HG03520 (cell line): ENCODE measurements around the gene NDUFAF2.
"Not testable (repeated sequence)": the region's sequence is repeated elsewhere in the genome, so short reads cannot be mapped to it uniquely, and the experiment has no call there.

Experiments
- ATAC-seq: cut with Tn5 transposase; IDR thresholded peaks from one replicate; pipeline ENCODE4 v1.9.1; 2021; ENCODE audit warnings: mild to moderate bottlenecking, moderate library complexity; ENCODE audit not compliant: unreplicated experiment

NDUFAF2 gene

GRCh38 chr5:60992871-60993270 is 47.9 kb downstream of the NDUFAF2 start:
- no peak for ATAC-seq

GRCh38 chr5:60993425-60993824 is 48.4 kb downstream of the NDUFAF2 start:
- ATAC-seq: no peak

GRCh38 chr5:60993875-60994571 is 49.0 kb downstream of the NDUFAF2 start:
- no peak for ATAC-seq

- ATAC-seq: no peak
Observed at GRCh38 chr5:60996368-60996767, 51.4 kb downstream of the NDUFAF2 start.

GRCh38 chr5:60997721-60998120 is 52.7 kb downstream of the NDUFAF2 start:
- ATAC-seq: no peak

GRCh38 chr5:61000887-61001286 is 55.9 kb downstream of the NDUFAF2 start:
- no peak for ATAC-seq

- no peak for ATAC-seq
Observed at GRCh38 chr5:61001647-61002046, 56.6 kb downstream of the NDUFAF2 start.

GRCh38 chr5:61002611-61003355 is 57.8 kb downstream of the NDUFAF2 start:
- no peak for ATAC-seq

GRCh38 chr5:61004448-61004847 is 59.4 kb downstream of the NDUFAF2 start:
- no peak for ATAC-seq

- ATAC-seq: no peak
Observed at GRCh38 chr5:61009907-61010306, 64.9 kb downstream of the NDUFAF2 start.

- ATAC-seq: no peak
Observed at GRCh38 chr5:61010467-61011454, 65.8 kb downstream of the NDUFAF2 start.

- no peak for ATAC-seq
Observed at GRCh38 chr5:61018062-61018461, 73.1 kb downstream of the NDUFAF2 start.

- ATAC-seq: no peak
Observed at GRCh38 chr5:61019642-61020041, 74.6 kb downstream of the NDUFAF2 start.

GRCh38 chr5:61020415-61020814 is 75.4 kb downstream of the NDUFAF2 start:
- no peak for ATAC-seq

GRCh38 chr5:61023131-61023530 is 78.1 kb downstream of the NDUFAF2 start:
- ATAC-seq: no peak

- no peak for ATAC-seq
Observed at GRCh38 chr5:61026004-61026403, 81.0 kb downstream of the NDUFAF2 start.

- ATAC-seq: no peak
Observed at GRCh38 chr5:61028382-61028781, 83.4 kb downstream of the NDUFAF2 start.

GRCh38 chr5:61029456-61030162 is 84.6 kb downstream of the NDUFAF2 start:
- ATAC-seq: no peak

- ATAC-seq: no peak
Observed at GRCh38 chr5:61030163-61030482, 85.1 kb downstream of the NDUFAF2 start.

GRCh38 chr5:61031301-61031700 is 86.3 kb downstream of the NDUFAF2 start:
- not testable (repeated sequence) for ATAC-seq

- ATAC-seq: no peak
Observed at GRCh38 chr5:61044545-61044944, 99.5 kb downstream of the NDUFAF2 start.
